ENCODE data around the gene MARCHF10.

- TF ChIP-seq CTCF (IDR thresholded peaks at IDR 0.05) (no peak), EZH2phosphoT487 (IDR thresholded peaks at IDR 0.05) (no peak), EZH2 (IDR thresholded peaks at IDR 0.05) (no peak)
Measured at GRCh38 chr17:62760945-62761267, 47.2 kb downstream of the MARCHF10 start.

Data from neural progenitor cell (in vitro differentiated cells).